Gastroesophageal sphincter (tissue), 3 donors: ENCODE results near the gene RRP1B.

Experiments
- POLR2A ChIP-seq, 2 donors: fragments of 450-650 bp; IDR thresholded peaks; one replicate each; pipeline ENCODE4 v1.6.1; 2017; ENCODE audit warnings: antibody characterized with exemption in 2 of 2, mild to moderate bottlenecking in 2 of 2, moderate library complexity in 1 of 2
- POLR2AphosphoS5 ChIP-seq: sonication (generic); formaldehyde crosslinking; IDR thresholded peaks from one replicate; pipeline ENCODE4 v1.6.1; 2017; ENCODE audit warnings: antibody characterized with exemption
- TF ChIP-seq, protein P1 (sequence below), 4 experiments: fragments of 200-600 bp in 2 of 4; fragments of 450-650 bp in 2 of 4; sonication (generic) in 1 of 4; IDR thresholded peaks; one replicate each; pipeline ENCODE4 v1.5.1; 2017 to 2019; ENCODE audit warnings: antibody characterized with exemption in 4 of 4, mild to moderate bottlenecking in 2 of 4, moderate library complexity in 2 of 4

DNA sequence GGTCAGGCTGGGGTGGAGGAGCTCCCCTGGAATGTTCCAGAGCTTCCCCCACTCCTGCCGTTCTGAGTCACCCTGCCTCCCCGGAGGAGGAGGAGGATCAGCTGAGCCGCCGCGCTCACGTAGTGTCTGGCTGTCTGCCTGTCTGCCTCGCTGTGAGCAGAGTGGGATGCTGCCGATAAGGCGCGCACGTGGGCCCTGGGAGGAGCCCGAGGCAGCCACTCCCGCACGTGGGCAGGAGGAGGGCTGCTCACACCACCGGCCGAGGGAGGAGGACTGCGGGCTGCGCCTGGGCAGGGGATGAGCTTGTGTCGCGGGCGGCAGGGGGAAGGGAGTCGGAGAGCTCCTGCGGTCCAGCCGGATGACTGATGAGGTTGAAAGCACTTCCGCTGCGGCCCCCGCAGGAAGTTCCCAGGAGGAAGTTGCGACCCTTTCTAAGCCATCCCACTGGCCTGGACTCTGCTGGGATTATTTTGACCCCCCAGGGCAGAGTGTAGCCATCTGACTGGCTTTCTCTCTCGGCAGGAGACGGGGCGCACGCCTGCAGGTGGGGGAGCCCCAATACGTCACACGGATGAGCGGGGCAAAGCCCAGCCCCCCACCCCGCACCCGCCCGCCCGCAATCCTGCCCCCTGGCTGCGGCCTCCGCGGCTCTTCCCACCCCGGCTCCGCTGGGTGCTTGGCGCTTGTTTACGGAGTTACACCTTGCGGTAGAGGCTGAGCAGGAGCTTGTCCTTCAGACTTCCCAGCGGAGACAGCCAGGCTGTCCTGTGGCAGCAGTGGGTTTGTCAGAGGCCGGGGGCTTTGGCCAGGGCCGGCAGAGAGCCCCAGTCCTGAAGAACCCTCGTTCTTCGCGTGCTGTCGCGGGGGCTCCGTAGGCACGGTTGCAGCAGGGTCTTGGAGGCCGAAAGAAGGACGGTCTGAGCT lies 69.4 kb downstream of the RRP1B start:
- TF ChIP-seq, protein P1, sequence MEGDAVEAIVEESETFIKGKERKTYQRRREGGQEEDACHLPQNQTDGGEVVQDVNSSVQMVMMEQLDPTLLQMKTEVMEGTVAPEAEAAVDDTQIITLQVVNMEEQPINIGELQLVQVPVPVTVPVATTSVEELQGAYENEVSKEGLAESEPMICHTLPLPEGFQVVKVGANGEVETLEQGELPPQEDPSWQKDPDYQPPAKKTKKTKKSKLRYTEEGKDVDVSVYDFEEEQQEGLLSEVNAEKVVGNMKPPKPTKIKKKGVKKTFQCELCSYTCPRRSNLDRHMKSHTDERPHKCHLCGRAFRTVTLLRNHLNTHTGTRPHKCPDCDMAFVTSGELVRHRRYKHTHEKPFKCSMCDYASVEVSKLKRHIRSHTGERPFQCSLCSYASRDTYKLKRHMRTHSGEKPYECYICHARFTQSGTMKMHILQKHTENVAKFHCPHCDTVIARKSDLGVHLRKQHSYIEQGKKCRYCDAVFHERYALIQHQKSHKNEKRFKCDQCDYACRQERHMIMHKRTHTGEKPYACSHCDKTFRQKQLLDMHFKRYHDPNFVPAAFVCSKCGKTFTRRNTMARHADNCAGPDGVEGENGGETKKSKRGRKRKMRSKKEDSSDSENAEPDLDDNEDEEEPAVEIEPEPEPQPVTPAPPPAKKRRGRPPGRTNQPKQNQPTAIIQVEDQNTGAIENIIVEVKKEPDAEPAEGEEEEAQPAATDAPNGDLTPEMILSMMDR (IDR thresholded peaks at IDR 0.05) = peak in 2 of 4 experiments; percentile 11 to 73
- TF ChIP-seq POLR2AphosphoS5 (peak; percentile 92), POLR2A (IDR thresholded peaks at IDR 0.05) (peak; percentile 42 to 50)
